Subcutaneous abdominal adipose tissue (tissue), 5 donors: ENCODE measurements around the gene BMP2K.

ENCODE experiments used
- H3K27ac ChIP-seq: one replicate; pipeline ENCODE4 v1.7.0; 2013; ENCODE audit warnings: low read depth, mild to moderate bottlenecking, inconsistent platforms, low read length, moderate library complexity
- H3K27me3 ChIP-seq, 5 donors: one replicate each; pipeline ENCODE4 v1.7.0; 2013; ENCODE audit warnings: low read length in 5 of 5, inconsistent platforms in 1 of 5; ENCODE audit not compliant: control insufficient read depth in 5 of 5, insufficient read depth in 4 of 5
- H3K36me3 ChIP-seq, 5 donors: one replicate each; pipeline ENCODE4 v1.7.0; 2013; ENCODE audit warnings: low read length in 5 of 5; ENCODE audit not compliant: control insufficient read depth in 5 of 5, insufficient read depth in 5 of 5
- H3K4me1 ChIP-seq, 5 donors: one replicate each; pipeline ENCODE4 v1.7.0; 2013; ENCODE audit warnings: low read length in 5 of 5, mild to moderate bottlenecking in 3 of 5, moderate library complexity in 1 of 5; ENCODE audit not compliant: control insufficient read depth in 5 of 5, insufficient read depth in 5 of 5
- H3K4me3 ChIP-seq, 5 donors: one replicate each; pipeline ENCODE4 v1.7.0; 2013; ENCODE audit warnings: low read length in 5 of 5, low read depth in 1 of 5
- H3K9ac ChIP-seq, 5 donors: one replicate each; pipeline ENCODE4 v1.7.0; 2013; ENCODE audit warnings: low read length in 5 of 5, mild to moderate bottlenecking in 4 of 5, moderate library complexity in 3 of 5
- H3K9me3 ChIP-seq, 5 donors: one replicate each; pipeline ENCODE4 v1.7.0; 2013; ENCODE audit warnings: low read length in 5 of 5; ENCODE audit not compliant: control insufficient read depth in 5 of 5
- donor health status: healthy.
- donor health status: healthy.
- donor health status: healthy.
- donor health status: healthy.
- donor health status: healthy.

BMP2K gene

DNA sequence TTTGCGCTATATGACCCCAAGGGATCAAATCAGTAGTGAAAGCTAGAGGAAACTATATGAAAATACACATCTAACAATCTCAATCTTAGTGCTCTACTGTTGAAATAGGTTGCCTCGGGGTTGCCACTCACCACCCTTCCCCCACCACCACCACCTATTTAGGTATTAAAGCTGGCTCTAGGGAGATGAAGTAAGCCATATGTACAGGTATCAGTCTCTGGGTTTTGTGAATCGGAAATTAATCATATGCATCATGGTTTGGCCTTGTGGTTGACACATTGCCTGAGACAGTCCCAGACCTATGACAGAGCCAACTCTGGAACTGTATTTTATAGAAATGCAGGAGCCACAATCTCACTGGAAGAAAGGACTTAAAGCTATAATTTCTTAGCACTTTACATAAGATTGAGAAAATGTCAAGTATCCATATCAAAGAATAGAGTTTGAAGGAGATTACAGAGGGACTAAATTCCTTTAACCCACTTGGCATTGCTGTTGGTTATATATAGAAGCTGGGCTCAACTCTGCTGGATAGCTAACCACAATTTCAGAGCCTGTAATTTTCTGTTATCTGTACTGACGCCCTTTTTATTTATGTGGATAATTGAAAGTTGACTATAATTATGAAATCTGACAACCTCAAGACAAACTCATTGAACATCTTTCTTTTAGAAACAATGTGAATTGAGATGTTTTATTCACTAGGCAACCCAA, 26.7 kb upstream of the BMP2K start:
- Histone ChIP-seq H3K4me1 (peaks cover 0 to 13% (median 0%) of the 10 kb centered on the region in 5 donors), H3K4me3 (no peak overlapping the region), H3K9ac (no peak overlapping the region), H3K36me3 (no peaks in the 10 kb centered on the region), H3K27ac (no peak overlapping the region), H3K9me3 (no peaks in the 10 kb centered on the region), H3K27me3 (no peaks in the 10 kb centered on the region)

- no peaks in the 10 kb centered on the region for H3K36me3 ChIP-seq
- no peak overlapping the region for H3K9ac ChIP-seq
- no peaks in the 10 kb centered on the region for H3K27me3 ChIP-seq
- peaks cover 0 to 13% (median 0%) of the 10 kb centered on the region in 5 donors for H3K4me1 ChIP-seq
- no peaks in the 10 kb centered on the region for H3K9me3 ChIP-seq
- H3K27ac ChIP-seq = no peak overlapping the region
- no peak overlapping the region for H3K4me3 ChIP-seq
Observed at GRCh38 chr4:78749972-78750727, 26.0 kb upstream of the BMP2K start.

DNA sequence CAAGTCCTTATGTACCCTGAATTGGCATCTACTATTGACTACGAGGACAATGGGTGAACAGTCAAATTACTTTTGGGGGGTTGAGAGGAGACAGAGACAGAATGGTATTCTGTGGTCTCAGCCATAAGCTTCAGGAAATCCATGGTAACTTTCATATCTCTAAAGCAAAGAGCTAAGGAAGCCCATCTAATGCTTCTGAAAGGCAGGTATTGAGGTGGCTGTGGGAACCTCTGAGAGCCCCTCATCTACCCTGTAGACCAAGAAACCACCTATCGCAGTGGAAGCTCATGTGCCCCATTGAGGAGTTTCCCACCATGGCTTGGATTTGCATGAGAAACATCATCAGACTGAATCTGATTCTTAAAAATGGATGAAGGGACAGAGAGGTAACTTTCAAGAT, 23.1 kb upstream of the BMP2K start:
- H3K27me3 ChIP-seq = no peaks in the 10 kb centered on the region
- H3K4me1 ChIP-seq = peaks cover 0 to 10% (median 0%) of the 10 kb centered on the region in 5 donors
- H3K4me3 ChIP-seq = no peak overlapping the region
- no peaks in the 10 kb centered on the region for H3K36me3 ChIP-seq
- no peaks in the 10 kb centered on the region for H3K9me3 ChIP-seq
- no peak overlapping the region for H3K27ac ChIP-seq
- no peak overlapping the region for H3K9ac ChIP-seq

- Histone ChIP-seq H3K4me1 (peaks cover 0 to 3% (median 0%) of the 10 kb centered on the region in 5 donors), H3K4me3 (no peak overlapping the region), H3K27ac (no peak overlapping the region), H3K36me3 (no peaks in the 10 kb centered on the region), H3K27me3 (no peaks in the 10 kb centered on the region), H3K9ac (no peak overlapping the region), H3K9me3 (no peaks in the 10 kb centered on the region)
Observed at GRCh38 chr4:78754872-78755271, 21.3 kb upstream of the BMP2K start.

GRCh38 chr4:78756137-78756536, 20.0 kb upstream of the BMP2K start:
- H3K9me3 ChIP-seq = no peaks in the 10 kb centered on the region
- H3K4me3 ChIP-seq = no peak overlapping the region
- no peaks in the 10 kb centered on the region for H3K4me1 ChIP-seq
- H3K27me3 ChIP-seq = no peaks in the 10 kb centered on the region
- no peak overlapping the region for H3K9ac ChIP-seq
- no peaks in the 10 kb centered on the region for H3K36me3 ChIP-seq
- no peak overlapping the region for H3K27ac ChIP-seq

GRCh38 chr4:78756776-78757175, 19.4 kb upstream of the BMP2K start:
- Histone ChIP-seq H3K4me1 (no peaks in the 10 kb centered on the region), H3K4me3 (no peak overlapping the region), H3K27ac (no peak overlapping the region), H3K36me3 (no peaks in the 10 kb centered on the region), H3K9ac (no peak overlapping the region), H3K9me3 (no peaks in the 10 kb centered on the region), H3K27me3 (no peaks in the 10 kb centered on the region)

- no peaks in the 10 kb centered on the region for H3K4me1 ChIP-seq
- no peaks in the 10 kb centered on the region for H3K36me3 ChIP-seq
- no peak overlapping the region for H3K9ac ChIP-seq
- H3K4me3 ChIP-seq = no peak overlapping the region
- H3K9me3 ChIP-seq = no peaks in the 10 kb centered on the region
- no peaks in the 10 kb centered on the region for H3K27me3 ChIP-seq
- no peak overlapping the region for H3K27ac ChIP-seq
Observed at GRCh38 chr4:78757574-78757973, 18.6 kb upstream of the BMP2K start.

DNA sequence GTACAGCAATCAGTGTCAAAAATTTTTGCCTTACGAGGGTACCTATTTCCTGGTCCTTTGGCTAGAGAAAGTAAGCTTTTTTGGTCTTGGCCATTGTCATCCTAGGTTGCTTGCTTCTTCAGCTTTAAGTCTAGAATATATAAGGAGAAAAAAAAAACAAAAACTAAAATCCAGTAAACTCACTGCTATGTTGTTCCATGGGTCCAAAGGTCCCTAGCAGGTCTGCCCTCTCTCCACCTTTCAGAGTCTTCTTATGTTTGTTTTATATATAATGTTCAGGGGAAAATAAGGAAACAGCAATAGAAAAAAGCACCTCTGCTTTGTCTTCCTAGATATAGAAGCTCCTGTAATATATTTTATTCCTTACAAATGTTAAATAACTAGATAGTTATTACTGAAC, 18.1 kb upstream of the BMP2K start:
- Histone ChIP-seq H3K4me3 (no peak overlapping the region), H3K27me3 (no peaks in the 10 kb centered on the region), H3K36me3 (no peaks in the 10 kb centered on the region), H3K9ac (no peak overlapping the region), H3K4me1 (no peaks in the 10 kb centered on the region), H3K27ac (no peak overlapping the region), H3K9me3 (no peaks in the 10 kb centered on the region)

DNA sequence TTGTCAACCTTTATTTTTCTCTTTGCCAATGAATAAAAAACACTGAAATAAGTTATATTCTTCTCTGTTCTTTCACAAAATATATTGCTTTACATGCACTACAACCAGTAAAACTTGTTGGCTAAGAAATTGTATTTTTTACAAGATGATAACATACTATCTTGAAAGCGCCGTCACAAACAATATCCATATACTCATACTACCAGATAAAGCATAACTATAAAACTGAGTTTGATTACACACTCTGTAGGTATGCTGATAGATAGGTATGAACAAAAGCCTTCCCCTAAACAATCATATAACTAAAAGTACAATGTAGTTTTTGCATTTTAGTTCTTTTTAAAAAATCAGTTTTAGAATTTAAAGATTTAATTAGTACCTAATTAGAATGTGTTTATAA, 13.6 kb upstream of the BMP2K start:
- H3K36me3 ChIP-seq = no peaks in the 10 kb centered on the region
- no peaks in the 10 kb centered on the region for H3K27me3 ChIP-seq
- H3K27ac ChIP-seq = no peak overlapping the region
- peaks cover 0 to 10% (median 5%) of the 10 kb centered on the region in 5 donors for H3K4me1 ChIP-seq
- no peak overlapping the region for H3K9ac ChIP-seq
- no peaks in the 10 kb centered on the region for H3K9me3 ChIP-seq
- H3K4me3 ChIP-seq = no peak overlapping the region

GRCh38 chr4:78763251-78763650, 12.9 kb upstream of the BMP2K start:
- peaks cover 0 to 10% (median 5%) of the 10 kb centered on the region in 5 donors for H3K4me1 ChIP-seq
- no peak overlapping the region for H3K4me3 ChIP-seq
- H3K9ac ChIP-seq = no peak overlapping the region
- no peaks in the 10 kb centered on the region for H3K9me3 ChIP-seq
- no peak overlapping the region for H3K27ac ChIP-seq
- no peaks in the 10 kb centered on the region for H3K36me3 ChIP-seq
- H3K27me3 ChIP-seq = no peaks in the 10 kb centered on the region
